Measurements from ENCODE around the gene CARS2. TPM values are rescaled to one million over a fixed set of nuclear protein-coding genes. Genes with fewer than 3 reads are reported as not detected.

Gene CARS2
- total and polyA plus RNA-seq, 2 of the 8 experiments (the other 6 are each of a cell fraction or from before 2014, with no cell fraction given), result 47.7 to 55.9 TPM

DNA sequence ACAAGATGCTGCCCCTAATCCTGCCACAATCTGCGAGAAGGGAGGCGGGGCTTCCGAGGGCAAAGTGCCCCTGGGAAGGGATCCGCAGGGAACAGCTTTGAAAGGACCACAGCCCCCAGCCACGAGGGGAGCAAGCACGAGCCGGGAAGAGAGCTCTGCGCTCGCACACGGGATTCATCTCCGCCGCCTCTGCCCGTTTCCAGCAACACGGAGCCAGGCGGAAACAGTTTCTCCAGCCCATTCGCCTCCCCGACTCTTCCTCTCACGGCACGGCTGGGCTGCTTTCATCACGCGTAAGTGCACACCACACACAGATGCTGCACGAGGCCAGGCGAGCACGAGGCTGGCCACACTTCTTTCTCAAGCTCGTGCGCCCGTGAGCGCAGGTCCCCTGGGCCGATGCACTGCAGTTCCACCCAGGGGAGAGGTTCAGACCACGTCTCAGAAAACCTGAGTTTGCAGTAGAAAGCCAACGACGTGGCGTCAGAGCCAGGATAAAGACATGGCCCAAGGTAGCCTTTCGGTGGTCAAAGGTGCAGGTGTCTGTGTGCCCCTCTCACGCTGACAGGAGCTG lies 57.0 kb downstream of the CARS2 start:
- H3K36me3 ChIP-seq (ENCODE audit: control insufficient read depth in 2 of 4, insufficient read depth in 4 of 4, low read length in 3 of 4), result peaks cover under 1 to 5% (median 1%) of the 10 kb centered on the region in 4 experiments; a peak in 3 of 8 replicates
- H3K23me2 ChIP-seq (ENCODE audit: low read depth, low read length), result no peaks in the 10 kb centered on the region
- no peak overlapping the region for H2BK5ac ChIP-seq (ENCODE audit: low read depth, low read length)
- H3K27ac ChIP-seq (ENCODE audit: low read depth, low read length), result no peak overlapping the region
- H2BK12ac ChIP-seq (ENCODE audit: low read depth, low read length), result 0 out of 2 replicates have a peak overlapping the region, but pooled peaks have one; percentile 33
- FAIRE-seq (no peak), DNase-seq (ENCODE audit: low read depth in 1 of 2, low spot score in 2 of 2) (peak in 1 of 2 experiments; percentile 47)
- H3K4me1 ChIP-seq (replicated peaks in 1 of 4; ENCODE audit: control insufficient read depth in 3 of 4, insufficient read depth in 4 of 4, low read length in 3 of 4), result peaks cover 0 to 11% (median 7%) of the 10 kb centered on the region in 4 experiments; a peak in 5 of 7 replicates
- 95% methylated on average over 35 of the region's 35 CpGs; no CpG with 5 or more reads in 1 of the 2 experiments for WGBS, 2 experiments (ENCODE audit: extremely low coverage in 1 of 2, insufficient coverage in 1 of 2, insufficient read length in 1 of 2, insufficient replicate concordance in 2 of 2, low coverage in 1 of 2, low lambda C conversion rate in 2 of 2, missing lambda C conversion rate in 1 of 2)
- H3K23ac ChIP-seq (ENCODE audit: insufficient read length), result no peak overlapping the region
- H3K79me1 ChIP-seq (ENCODE audit: low read depth, low read length), result peaks cover 2% of the 10 kb centered on the region; the same call in 1 of the 2 replicates
- no peak overlapping the region for H3K4ac ChIP-seq (replicated peaks; ENCODE audit: insufficient read length, low read depth, low read length)
- H2BK15ac ChIP-seq (ENCODE audit: low read length), result no peak overlapping the region
- no peak overlapping the region for H2AFZ ChIP-seq (ENCODE audit: low read length)
- no peak overlapping the region for H3K14ac ChIP-seq (ENCODE audit: insufficient read length)
- H2BK20ac ChIP-seq (ENCODE audit: low read length), result no peak overlapping the region
- no peak overlapping the region for H4K5ac ChIP-seq (ENCODE audit: insufficient read length, low read depth, low read length)
- no peak overlapping the region for H4K8ac ChIP-seq (ENCODE audit: extremely low read depth, insufficient read depth, low read length)
- H3K79me2 ChIP-seq (ENCODE audit: control insufficient read depth in 1 of 2, insufficient read depth in 2 of 2, low read length in 2 of 2), result no peaks in the 10 kb centered on the region
- H4K91ac ChIP-seq (replicated peaks; ENCODE audit: insufficient read length, low read length), result no peak overlapping the region
- peaks cover 6 to 15% of the 10 kb centered on the region in 2 experiments for H4K20me1 ChIP-seq (replicated peaks in 1 of 2; ENCODE audit: control insufficient read depth in 1 of 2, insufficient read depth in 2 of 2, low read length in 2 of 2)
- no peak overlapping the region for H3K4me3 ChIP-seq (ENCODE audit: extremely low read depth in 1 of 4, insufficient read depth in 2 of 4, low read depth in 3 of 4, low read length in 4 of 4)
- POLR2A ChIA-PET (ENCODE audit: partially characterized antibody), result interaction anchor here (0.8 to 1.5 kb wide), 4 partner anchors 10 to 265 kb away, joined by 3 to 4 read pairs (median 4); partner anchors contain the start of gene NAXD
- H3K27me3 ChIP-seq (replicated peaks in 1 of 4; ENCODE audit: control insufficient read depth in 3 of 4, extremely low read depth in 1 of 4, insufficient read depth in 3 of 4, low read length in 3 of 4), result no peaks in the 10 kb centered on the region
- H3K18ac ChIP-seq (ENCODE audit: extremely low read depth, low read length), result peak overlapping the region; percentile 32; the same call in 1 of the 2 replicates
- H3K4me2 ChIP-seq (ENCODE audit: insufficient read depth in 1 of 2, low read depth in 2 of 2, low read length in 2 of 2), result no peak overlapping the region
- no peak overlapping the region for H3K56ac ChIP-seq (replicated peaks; ENCODE audit: insufficient read length, low read depth, low read length)
- no peak overlapping the region for H2AK5ac ChIP-seq (ENCODE audit: low read depth, low read length)
- H2BK120ac ChIP-seq (replicated peaks; ENCODE audit: low read depth, low read length), result no peak overlapping the region
- no peak overlapping the region for H3K9ac ChIP-seq (replicated peaks in 1 of 4; ENCODE audit: extremely low read depth in 1 of 4, low read depth in 3 of 4, low read length in 3 of 4)
- CTCF ChIA-PET (ENCODE audit: partially characterized antibody), result interaction anchor here (0.9 to 2.0 kb wide), 7 partner anchors 16 to 169 kb away, joined by 3 to 8 read pairs (median 3); no protein-coding TSS in a partner anchor
- H3K9me3 ChIP-seq (ENCODE audit: insufficient read depth in 2 of 2, low read depth in 1 of 2, low read length in 1 of 2), result no peaks in the 10 kb centered on the region
- TF ChIP-seq SIX5 (IDR thresholded peaks at IDR 0.05; ENCODE audit: low read depth, low read length), result no peak
- TF ChIP-seq TAF7 (optimal IDR thresholded peaks at IDR 0.05; ENCODE audit: borderline replicate concordance, low read depth, low read length), result no peak
- TF ChIP-seq FOSL1 (IDR thresholded peaks at IDR 0.05; ENCODE audit: insufficient read depth, low read depth, low read length), result no peak
- no peak for TF ChIP-seq PHF8 (conservative IDR thresholded peaks at IDR 0.05; ENCODE audit: low read depth, low read length)
- TF ChIP-seq, protein P1, sequence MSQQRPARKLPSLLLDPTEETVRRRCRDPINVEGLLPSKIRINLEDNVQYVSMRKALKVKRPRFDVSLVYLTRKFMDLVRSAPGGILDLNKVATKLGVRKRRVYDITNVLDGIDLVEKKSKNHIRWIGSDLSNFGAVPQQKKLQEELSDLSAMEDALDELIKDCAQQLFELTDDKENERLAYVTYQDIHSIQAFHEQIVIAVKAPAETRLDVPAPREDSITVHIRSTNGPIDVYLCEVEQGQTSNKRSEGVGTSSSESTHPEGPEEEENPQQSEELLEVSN (IDR thresholded peaks at IDR 0.05), result no peak
- TF ChIP-seq POLR2A (IDR thresholded peaks at IDR 0.05; ENCODE audit: control extremely low read depth in 1 of 2, low read depth in 2 of 2, low read length in 2 of 2), result no peak
- no peak for TF ChIP-seq EZH2 (IDR thresholded peaks at IDR 0.05; ENCODE audit: low read depth, low read length, severe bottlenecking)
- TF ChIP-seq MAFK (IDR thresholded peaks at IDR 0.05; ENCODE audit: low read depth, low read length), result no peak
- TF ChIP-seq, protein P2, sequence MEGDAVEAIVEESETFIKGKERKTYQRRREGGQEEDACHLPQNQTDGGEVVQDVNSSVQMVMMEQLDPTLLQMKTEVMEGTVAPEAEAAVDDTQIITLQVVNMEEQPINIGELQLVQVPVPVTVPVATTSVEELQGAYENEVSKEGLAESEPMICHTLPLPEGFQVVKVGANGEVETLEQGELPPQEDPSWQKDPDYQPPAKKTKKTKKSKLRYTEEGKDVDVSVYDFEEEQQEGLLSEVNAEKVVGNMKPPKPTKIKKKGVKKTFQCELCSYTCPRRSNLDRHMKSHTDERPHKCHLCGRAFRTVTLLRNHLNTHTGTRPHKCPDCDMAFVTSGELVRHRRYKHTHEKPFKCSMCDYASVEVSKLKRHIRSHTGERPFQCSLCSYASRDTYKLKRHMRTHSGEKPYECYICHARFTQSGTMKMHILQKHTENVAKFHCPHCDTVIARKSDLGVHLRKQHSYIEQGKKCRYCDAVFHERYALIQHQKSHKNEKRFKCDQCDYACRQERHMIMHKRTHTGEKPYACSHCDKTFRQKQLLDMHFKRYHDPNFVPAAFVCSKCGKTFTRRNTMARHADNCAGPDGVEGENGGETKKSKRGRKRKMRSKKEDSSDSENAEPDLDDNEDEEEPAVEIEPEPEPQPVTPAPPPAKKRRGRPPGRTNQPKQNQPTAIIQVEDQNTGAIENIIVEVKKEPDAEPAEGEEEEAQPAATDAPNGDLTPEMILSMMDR (IDR thresholded peaks at IDR 0.05; ENCODE audit: control extremely low read depth in 1 of 3, insufficient read depth in 1 of 3, low read depth in 1 of 3, low read length in 3 of 3), result no peak

All from H1 (cell line).